WI38 (cell line): ENCODE measurements around the gene TAF6.
"Not testable (repeated sequence)": the region's sequence is repeated elsewhere in the genome, so short reads cannot be mapped to it uniquely, and the experiment has no call there.

Experiments
- H3K4me3 ChIP-seq: 2 replicates; pipeline ENCODE4 v1.5.1; 2011; ENCODE audit warnings: low read depth, mild to moderate bottlenecking, control low read depth, low read length
- CTCF ChIP-seq: IDR thresholded peaks from 2 replicates; pipeline ENCODE4 v1.5.1; 2012; ENCODE audit warnings: low read depth, mild to moderate bottlenecking, control low read depth, low read length

Gene TAF6

GRCh38 chr7:100130608-100131453, 11.7 kb upstream of the TAF6 start:
- no peak overlapping the region for H3K4me3 ChIP-seq
- peak; percentile 61; the same call in 1 of the 2 replicates for TF ChIP-seq CTCF

- H3K4me3 ChIP-seq, result not testable (repeated sequence)
Observed at GRCh38 chr7:100130220-100130607, 11.1 kb upstream of the TAF6 start.

GRCh38 chr7:100128637-100128963, 9.4 kb upstream of the TAF6 start:
- no peak overlapping the region for H3K4me3 ChIP-seq

GRCh38 chr7:100127866-100128636, 8.9 kb upstream of the TAF6 start:
- TF ChIP-seq CTCF, result no peak
- peak overlapping the region; percentile 83 for H3K4me3 ChIP-seq

More at GRCh38 chr7:100128637-100128963, 9.4 kb upstream of the TAF6 start:
- no peak for TF ChIP-seq CTCF

GRCh38 chr7:100126931-100127865, 8.0 kb upstream of the TAF6 start, which contains the start of gene MBLAC1:
MBLAC1 (plus strand) TSS chr7:100126967; CDS start chr7:100127396, 429 bp downstream.
- H3K4me3 ChIP-seq, result peak within 1 kb of the TSS; percentile 83
- TF ChIP-seq CTCF, result no peak

GRCh38 chr7:100126239-100126930, 7.2 kb upstream of the TAF6 start:
- no peak for TF ChIP-seq CTCF
- peak overlapping the region; percentile 83 for H3K4me3 ChIP-seq
